ENCODE measurements around the gene GJA4. TPM values are rescaled to one million over a fixed set of nuclear protein-coding genes. Genes with fewer than 3 reads are reported as not detected.

Gene GJA4
- total RNA-seq, 1 experiment from 2014 or later: not detected

DNA sequence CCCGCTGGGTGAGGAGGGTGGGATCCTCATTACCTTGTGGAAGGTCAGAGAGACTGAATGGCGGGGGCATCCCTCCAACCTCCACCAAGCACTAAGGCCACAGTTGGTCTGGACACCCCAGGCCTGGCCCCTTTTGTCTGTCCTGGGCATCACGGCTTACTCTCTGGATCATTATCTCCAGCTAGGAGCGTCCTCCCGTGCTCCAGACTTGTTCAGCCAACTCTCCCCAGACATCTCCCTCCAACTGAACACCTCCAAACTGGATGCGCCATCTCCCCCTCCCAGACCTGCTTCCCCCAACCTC, 45.2 kb upstream of the GJA4 start:
- Histone ChIP-seq H4K20me1 (ENCODE audit: insufficient read depth) (no peaks in the 10 kb centered on the region), H3K4me2 (ENCODE audit: low read length) (no peak overlapping the region), H3K9me2 (ENCODE audit: insufficient read depth) (no peaks in the 10 kb centered on the region), H3K4me1 (ENCODE audit: control insufficient read depth in 1 of 2, insufficient read depth in 2 of 2, low read length in 2 of 2) (peaks cover 0 to 8% of the 10 kb centered on the region in 2 experiments; a peak in 2 of 4 replicates), H3K9me3 (ENCODE audit: control insufficient read depth in 1 of 2, insufficient read depth in 1 of 2, low read depth in 1 of 2, low read length in 2 of 2) (no peaks in the 10 kb centered on the region), H3K9ac (ENCODE audit: low read length) (no peak overlapping the region), H3K4me3 (replicated peaks in 1 of 2; ENCODE audit: low read depth in 1 of 2, low read length in 2 of 2) (no peak overlapping the region), H3K27me3 (ENCODE audit: insufficient read depth, low read length) (no peaks in the 10 kb centered on the region), H3K79me2 (ENCODE audit: insufficient read depth, low read length) (no peaks in the 10 kb centered on the region), H3K27ac (ENCODE audit: low read depth, low read length) (no peak overlapping the region), H3K36me3 (ENCODE audit: control insufficient read depth in 1 of 2, insufficient read depth in 2 of 2, low read length in 2 of 2) (no peaks in the 10 kb centered on the region), H2AFZ (ENCODE audit: low read depth, low read length, poor library complexity, severe bottlenecking) (no peak overlapping the region)
- DNase-seq (ENCODE audit: low read depth, low spot score): no peak
- no peak for ATAC-seq
- no TSS peak for BruUV-seq (replicated peaks)
- TF ChIP-seq, protein P1, sequence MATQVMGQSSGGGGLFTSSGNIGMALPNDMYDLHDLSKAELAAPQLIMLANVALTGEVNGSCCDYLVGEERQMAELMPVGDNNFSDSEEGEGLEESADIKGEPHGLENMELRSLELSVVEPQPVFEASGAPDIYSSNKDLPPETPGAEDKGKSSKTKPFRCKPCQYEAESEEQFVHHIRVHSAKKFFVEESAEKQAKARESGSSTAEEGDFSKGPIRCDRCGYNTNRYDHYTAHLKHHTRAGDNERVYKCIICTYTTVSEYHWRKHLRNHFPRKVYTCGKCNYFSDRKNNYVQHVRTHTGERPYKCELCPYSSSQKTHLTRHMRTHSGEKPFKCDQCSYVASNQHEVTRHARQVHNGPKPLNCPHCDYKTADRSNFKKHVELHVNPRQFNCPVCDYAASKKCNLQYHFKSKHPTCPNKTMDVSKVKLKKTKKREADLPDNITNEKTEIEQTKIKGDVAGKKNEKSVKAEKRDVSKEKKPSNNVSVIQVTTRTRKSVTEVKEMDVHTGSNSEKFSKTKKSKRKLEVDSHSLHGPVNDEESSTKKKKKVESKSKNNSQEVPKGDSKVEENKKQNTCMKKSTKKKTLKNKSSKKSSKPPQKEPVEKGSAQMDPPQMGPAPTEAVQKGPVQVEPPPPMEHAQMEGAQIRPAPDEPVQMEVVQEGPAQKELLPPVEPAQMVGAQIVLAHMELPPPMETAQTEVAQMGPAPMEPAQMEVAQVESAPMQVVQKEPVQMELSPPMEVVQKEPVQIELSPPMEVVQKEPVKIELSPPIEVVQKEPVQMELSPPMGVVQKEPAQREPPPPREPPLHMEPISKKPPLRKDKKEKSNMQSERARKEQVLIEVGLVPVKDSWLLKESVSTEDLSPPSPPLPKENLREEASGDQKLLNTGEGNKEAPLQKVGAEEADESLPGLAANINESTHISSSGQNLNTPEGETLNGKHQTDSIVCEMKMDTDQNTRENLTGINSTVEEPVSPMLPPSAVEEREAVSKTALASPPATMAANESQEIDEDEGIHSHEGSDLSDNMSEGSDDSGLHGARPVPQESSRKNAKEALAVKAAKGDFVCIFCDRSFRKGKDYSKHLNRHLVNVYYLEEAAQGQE (IDR thresholded peaks at IDR 0.05; ENCODE audit: low read depth): no peak
- TF ChIP-seq, protein P2, sequence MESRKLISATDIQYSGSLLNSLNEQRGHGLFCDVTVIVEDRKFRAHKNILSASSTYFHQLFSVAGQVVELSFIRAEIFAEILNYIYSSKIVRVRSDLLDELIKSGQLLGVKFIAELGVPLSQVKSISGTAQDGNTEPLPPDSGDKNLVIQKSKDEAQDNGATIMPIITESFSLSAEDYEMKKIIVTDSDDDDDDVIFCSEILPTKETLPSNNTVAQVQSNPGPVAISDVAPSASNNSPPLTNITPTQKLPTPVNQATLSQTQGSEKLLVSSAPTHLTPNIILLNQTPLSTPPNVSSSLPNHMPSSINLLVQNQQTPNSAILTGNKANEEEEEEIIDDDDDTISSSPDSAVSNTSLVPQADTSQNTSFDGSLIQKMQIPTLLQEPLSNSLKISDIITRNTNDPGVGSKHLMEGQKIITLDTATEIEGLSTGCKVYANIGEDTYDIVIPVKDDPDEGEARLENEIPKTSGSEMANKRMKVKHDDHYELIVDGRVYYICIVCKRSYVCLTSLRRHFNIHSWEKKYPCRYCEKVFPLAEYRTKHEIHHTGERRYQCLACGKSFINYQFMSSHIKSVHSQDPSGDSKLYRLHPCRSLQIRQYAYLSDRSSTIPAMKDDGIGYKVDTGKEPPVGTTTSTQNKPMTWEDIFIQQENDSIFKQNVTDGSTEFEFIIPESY (IDR thresholded peaks at IDR 0.05; ENCODE audit: extremely low read depth, insufficient replicate concordance, low read length): no peak
- TF ChIP-seq, protein P3, sequence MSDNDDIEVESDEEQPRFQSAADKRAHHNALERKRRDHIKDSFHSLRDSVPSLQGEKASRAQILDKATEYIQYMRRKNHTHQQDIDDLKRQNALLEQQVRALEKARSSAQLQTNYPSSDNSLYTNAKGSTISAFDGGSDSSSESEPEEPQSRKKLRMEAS (IDR thresholded peaks at IDR 0.05): no peak
- TF ChIP-seq SP1 (IDR thresholded peaks at IDR 0.05; ENCODE audit: low read depth) (no peak), JUND (IDR thresholded peaks at IDR 0.05) (no peak), TCF7L2 (IDR thresholded peaks at IDR 0.05; ENCODE audit: borderline replicate concordance, extremely low read depth, insufficient read depth, insufficient read length) (no peak)
- intact Hi-C loops (cut with micrococcal nuclease): loop anchor here (10.0 kb wide), 1 partner anchor 1013 kb away; no protein-coding TSS in a partner anchor
- POLR2A ChIA-PET: no interaction called here
- CTCF ChIA-PET: no interaction called here
- RAD21 ChIA-PET (ENCODE audit: low non-redundant PET in 1 of 2, low total read pairs in 2 of 2, uncharacterized antibody in 2 of 2, unreplicated experiment in 2 of 2): interaction anchor here in 1 of 2 experiments (0.6 kb wide), 1 partner anchor 30 kb away, joined by 4 read pairs; no protein-coding TSS in a partner anchor
